Mesenchymal stem cell (in vitro differentiated cells and primary cell): Measurements from ENCODE around the gene TSPAN3.

Experiments used
- DNase-seq: peaks from one replicate; pipeline ENCODE4 v3.0.0-alpha.2; 2013
- H2AFZ ChIP-seq: one replicate; pipeline ENCODE4 v1.6.1; 2013; ENCODE audit warnings: low read depth, mild to moderate bottlenecking, control low read depth, inconsistent platforms, low read length, moderate library complexity
- H2AK5ac ChIP-seq: 2 replicates; pipeline ENCODE4 v1.6.1; 2013; ENCODE audit warnings: low read length, moderate library complexity, mild to moderate bottlenecking, inconsistent platforms; ENCODE audit not compliant: severe bottlenecking
- H2BK120ac ChIP-seq: one replicate; pipeline ENCODE4 v1.6.1; 2013; ENCODE audit warnings: low read depth, mild to moderate bottlenecking, inconsistent platforms, low read length, moderate library complexity
- H2BK12ac ChIP-seq, 2 experiments: one replicate each; pipeline ENCODE4 v1.6.1; 2013; ENCODE audit warnings: inconsistent platforms in 2 of 2, low read length in 2 of 2, mild to moderate bottlenecking in 2 of 2, moderate library complexity in 2 of 2, control low read depth in 1 of 2
- H2BK15ac ChIP-seq: one replicate; pipeline ENCODE4 v1.6.1; 2013; ENCODE audit warnings: mild to moderate bottlenecking, low read depth, inconsistent platforms; ENCODE audit not compliant: poor library complexity, severe bottlenecking
- H2BK5ac ChIP-seq: 2 replicates; pipeline ENCODE4 v1.6.1; 2013; ENCODE audit warnings: low read depth, mild to moderate bottlenecking, low read length, control low read depth, inconsistent platforms; ENCODE audit not compliant: poor library complexity, severe bottlenecking
- H3K14ac ChIP-seq, 2 experiments: one replicate each; pipeline ENCODE4 v1.6.1; 2013; ENCODE audit warnings: inconsistent platforms in 2 of 2, low read length in 2 of 2, control low read depth in 1 of 2, mild to moderate bottlenecking in 1 of 2, moderate library complexity in 1 of 2
- H3K18ac ChIP-seq, 2 experiments: one replicate each; pipeline ENCODE4 v1.6.1; 2013; ENCODE audit warnings: inconsistent platforms in 2 of 2, low read length in 2 of 2, control low read depth in 1 of 2, low read depth in 1 of 2, mild to moderate bottlenecking in 1 of 2
- H3K23ac ChIP-seq, 2 experiments: one replicate each; pipeline ENCODE4 v1.6.1; 2013; ENCODE audit warnings: inconsistent platforms in 2 of 2, low read length in 2 of 2, mild to moderate bottlenecking in 2 of 2, moderate library complexity in 2 of 2, control low read depth in 1 of 2
- H3K27ac ChIP-seq: 2 replicates; pipeline ENCODE4 v1.5.1; 2013; ENCODE audit warnings: mild to moderate bottlenecking, moderate library complexity, low read length, control low read depth, inconsistent platforms; ENCODE audit not compliant: poor library complexity, severe bottlenecking
- H3K27me3 ChIP-seq, 2 experiments: 2 replicates each; pipeline versions ENCODE4 v1.6.1 to v1.7.0; 2013; ENCODE audit warnings: low read length in 2 of 2, mild to moderate bottlenecking in 2 of 2, moderate library complexity in 2 of 2, control low read depth in 1 of 2, inconsistent platforms in 1 of 2; ENCODE audit not compliant: control insufficient read depth in 1 of 2, insufficient read depth in 1 of 2
- H3K36me3 ChIP-seq, 2 experiments: 2 replicates each; pipeline versions ENCODE4 v1.6.1 to v1.7.0; 2013; ENCODE audit warnings: low read length in 2 of 2, control low read depth in 1 of 2, inconsistent platforms in 1 of 2, low read depth in 1 of 2, mild to moderate bottlenecking in 1 of 2; ENCODE audit not compliant: insufficient read depth in 2 of 2, control insufficient read depth in 1 of 2
- H3K4ac ChIP-seq, 2 experiments: one replicate each; pipeline ENCODE4 v1.6.1; 2013; ENCODE audit warnings: inconsistent platforms in 2 of 2, low read length in 2 of 2, mild to moderate bottlenecking in 2 of 2, moderate library complexity in 2 of 2, control low read depth in 1 of 2, low read depth in 1 of 2
- H3K4me1 ChIP-seq: 2 replicates; pipeline ENCODE4 v1.6.1; 2013; ENCODE audit warnings: low read depth, low read length, control low read depth; ENCODE audit not compliant: control insufficient read depth, insufficient read depth
- H3K4me2 ChIP-seq: 2 replicates; pipeline ENCODE4 v1.6.1; 2013; ENCODE audit warnings: low read length, mild to moderate bottlenecking, inconsistent platforms; ENCODE audit not compliant: poor library complexity, severe bottlenecking
- H3K4me3 ChIP-seq, 2 experiments: 2 replicates each; pipeline versions ENCODE4 v1.5.1 to v1.7.0; 2013; ENCODE audit warnings: low read length in 2 of 2, mild to moderate bottlenecking in 2 of 2, control low read depth in 1 of 2, low read depth in 1 of 2; ENCODE audit not compliant: insufficient read depth in 1 of 2
- H3K79me1 ChIP-seq: replicated peaks from 2 replicates; pipeline ENCODE4 v1.6.1; 2013; ENCODE audit warnings: mild to moderate bottlenecking, control low read depth, low read length, inconsistent platforms; ENCODE audit not compliant: poor library complexity, severe bottlenecking
- H3K9ac ChIP-seq: 2 replicates; pipeline ENCODE4 v1.7.0; 2013; ENCODE audit warnings: mild to moderate bottlenecking, low read length, moderate library complexity
- H3K9me3 ChIP-seq: 2 replicates; pipeline ENCODE4 v1.7.0; 2013; ENCODE audit warnings: mild to moderate bottlenecking, low read length; ENCODE audit not compliant: control insufficient read depth
- H4K8ac ChIP-seq: one replicate; pipeline ENCODE4 v1.6.1; 2013; ENCODE audit warnings: inconsistent platforms, mild to moderate bottlenecking, low read length, moderate library complexity
- H4K91ac ChIP-seq: one replicate; pipeline ENCODE4 v1.6.1; 2013; ENCODE audit warnings: mild to moderate bottlenecking, low read length, inconsistent platforms
- WGBS: methylation state at CpG from one replicate; pipeline ENCODE4 v1.1.7; 2013; ENCODE audit warnings: mixed read lengths; 5-methylcytosine and 5-hydroxymethylcytosine counted together

The TSPAN3 gene

DNA sequence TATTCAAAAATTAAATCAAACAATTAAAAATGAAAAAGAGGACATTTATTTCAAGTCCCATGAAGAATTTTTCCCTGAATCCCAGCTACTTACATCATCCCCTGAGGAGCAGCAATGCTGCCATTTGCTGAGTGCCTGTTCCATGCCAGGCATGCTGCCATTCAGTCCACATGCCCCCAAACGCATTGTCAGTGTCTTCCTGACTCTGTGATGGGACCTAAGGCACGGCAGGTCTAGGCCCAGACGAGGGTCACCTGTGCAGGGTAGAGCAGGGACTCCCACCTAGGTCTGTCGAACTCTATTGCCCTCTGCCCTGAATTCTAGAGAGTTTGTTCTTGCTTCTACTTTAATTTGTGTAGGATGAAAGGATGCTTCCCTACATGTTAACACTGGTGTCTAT lies 68.9 kb downstream of the TSPAN3 start:
- Histone ChIP-seq H3K18ac (no peak overlapping the region), H3K9me3 (no peaks in the 10 kb centered on the region), H3K27me3 (peaks cover 0 to 4% of the 10 kb centered on the region in 2 experiments), H4K91ac (no peak overlapping the region), H3K4me1 (peaks cover 1% of the 10 kb centered on the region), H3K36me3 (no peaks in the 10 kb centered on the region), H3K14ac (no peak overlapping the region), H2AFZ (no peak overlapping the region), H3K4me3 (no peak overlapping the region), H3K4me2 (no peak overlapping the region), H3K23ac (no peak overlapping the region), H4K8ac (no peak overlapping the region), H3K9ac (no peak overlapping the region), H2BK5ac (no peak overlapping the region), H2AK5ac (no peak overlapping the region), H3K4ac (no peak overlapping the region), H2BK12ac (no peak overlapping the region), H3K79me1 (no peaks in the 10 kb centered on the region), H2BK120ac (no peak overlapping the region), H3K27ac (no peak overlapping the region), H2BK15ac (no peak overlapping the region)
- DNase-seq, result no peak
- 64% methylated on average over 3 of the region's 4 CpGs for WGBS

GRCh38 chr15:77001351-77001750 lies 69.6 kb downstream of the TSPAN3 start:
- H2AK5ac ChIP-seq, result no peak overlapping the region
- no peak overlapping the region for H3K4me3 ChIP-seq
- no peak overlapping the region for H3K4ac ChIP-seq
- H3K36me3 ChIP-seq, result no peaks in the 10 kb centered on the region
- H3K4me2 ChIP-seq, result no peak overlapping the region
- no peaks in the 10 kb centered on the region for H3K79me1 ChIP-seq
- no peak overlapping the region for H3K18ac ChIP-seq
- peak overlapping the region; percentile 62 for H4K91ac ChIP-seq
- no peak overlapping the region for H2BK5ac ChIP-seq
- H2AFZ ChIP-seq, result no peak overlapping the region
- H3K9me3 ChIP-seq, result no peaks in the 10 kb centered on the region
- peaks cover 0 to 4% of the 10 kb centered on the region in 2 experiments for H3K27me3 ChIP-seq
- WGBS, result 79% methylated on average over 4 of the region's 4 CpGs
- H3K27ac ChIP-seq, result no peak overlapping the region
- H2BK120ac ChIP-seq, result no peak overlapping the region
- H3K4me1 ChIP-seq, result peaks cover 7% of the 10 kb centered on the region
- H4K8ac ChIP-seq, result no peak overlapping the region
- H3K9ac ChIP-seq, result no peak overlapping the region
- DNase-seq, result no peak
- H3K23ac ChIP-seq, result no peak overlapping the region
- H3K14ac ChIP-seq, result no peak overlapping the region
- no peak overlapping the region for H2BK15ac ChIP-seq
- no peak overlapping the region for H2BK12ac ChIP-seq

DNA sequence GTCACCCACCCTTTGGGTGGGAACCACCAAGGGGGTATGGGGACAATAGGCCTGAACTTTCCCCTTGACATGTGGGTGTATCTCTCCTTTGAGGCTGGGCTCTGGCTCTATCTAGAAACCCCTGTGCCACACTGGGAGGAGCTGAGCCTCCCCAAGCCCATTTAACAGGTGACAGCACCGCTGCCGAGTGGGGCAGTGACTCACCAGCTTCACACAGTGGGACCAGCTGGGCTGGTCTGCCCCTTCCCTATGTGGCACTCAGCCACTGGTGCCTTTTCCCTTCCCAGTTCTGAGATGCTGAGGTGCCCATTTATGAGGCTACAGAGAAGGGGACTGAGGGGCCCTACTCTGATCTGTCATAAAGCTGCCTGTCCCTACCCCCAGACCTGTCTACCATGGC lies 70.9 kb downstream of the TSPAN3 start:
- Histone ChIP-seq H3K9ac (no peak overlapping the region), H2AFZ (no peak overlapping the region), H3K79me1 (no peaks in the 10 kb centered on the region), H3K9me3 (no peaks in the 10 kb centered on the region), H3K27me3 (peaks cover 0 to 4% of the 10 kb centered on the region in 2 experiments), H3K4me2 (no peak overlapping the region), H2BK120ac (no peak overlapping the region), H3K14ac (no peak overlapping the region), H3K4ac (no peak overlapping the region), H2BK12ac (no peak overlapping the region), H3K4me3 (no peak overlapping the region), H2BK5ac (no peak overlapping the region), H3K36me3 (no peaks in the 10 kb centered on the region), H3K23ac (no peak overlapping the region), H4K91ac (no peak overlapping the region), H3K27ac (no peak overlapping the region), H2AK5ac (no peak overlapping the region), H4K8ac (no peak overlapping the region), H2BK15ac (no peak overlapping the region), H3K18ac (no peak overlapping the region), H3K4me1 (peaks cover 8% of the 10 kb centered on the region)
- no peak for DNase-seq
- WGBS, result 83% methylated on average over 2 of the region's 2 CpGs

- no peak overlapping the region for H3K4ac ChIP-seq
- H3K14ac ChIP-seq, result peak overlapping the region in 1 of 2 experiments; percentile 10
- no peak overlapping the region for H3K4me2 ChIP-seq
- 80% methylated on average over 8 of the region's 8 CpGs for WGBS
- no peaks in the 10 kb centered on the region for H3K27me3 ChIP-seq
- no peak overlapping the region for H2AFZ ChIP-seq
- H2BK120ac ChIP-seq, result no peak overlapping the region
- H2AK5ac ChIP-seq, result no peak overlapping the region
- no peak overlapping the region for H2BK5ac ChIP-seq
- H3K9me3 ChIP-seq, result no peaks in the 10 kb centered on the region
- no peak overlapping the region for H3K27ac ChIP-seq
- H3K36me3 ChIP-seq, result no peaks in the 10 kb centered on the region
- no peaks in the 10 kb centered on the region for H3K79me1 ChIP-seq
- H3K4me3 ChIP-seq, result no peak overlapping the region
- H4K91ac ChIP-seq, result no peak overlapping the region
- H3K9ac ChIP-seq, result no peak overlapping the region
- no peak for DNase-seq
- H2BK12ac ChIP-seq, result no peak overlapping the region
- no peak overlapping the region for H2BK15ac ChIP-seq
- peaks cover 12% of the 10 kb centered on the region for H3K4me1 ChIP-seq
- no peak overlapping the region for H3K23ac ChIP-seq
- no peak overlapping the region for H4K8ac ChIP-seq
- no peak overlapping the region for H3K18ac ChIP-seq
Measured at GRCh38 chr15:76998663-76999285, 72.1 kb downstream of the TSPAN3 start.
